Measurements from ENCODE around the gene SP100.

Gene SP100

GRCh38 chr2:230552181-230552580 lies 136.2 kb downstream of the SP100 start:
- no peak for DNase-seq (ENCODE audit: low spot score)

- peak; percentile 62 for DNase-seq (ENCODE audit: low spot score)
Observed at GRCh38 chr2:230557065-230557464, 141.1 kb downstream of the SP100 start.

- peak; percentile 5 for DNase-seq (ENCODE audit: low spot score)
Observed at GRCh38 chr2:230564805-230565779, 149.1 kb downstream of the SP100 start.

- no peak for DNase-seq (ENCODE audit: low spot score)
Observed at GRCh38 chr2:230569298-230569697, 153.3 kb downstream of the SP100 start.

- no peak for DNase-seq (ENCODE audit: low spot score)
Observed at GRCh38 chr2:230570987-230571386, 155.0 kb downstream of the SP100 start.

GRCh38 chr2:230575642-230576324 lies 159.8 kb downstream of the SP100 start:
- no peak for DNase-seq (ENCODE audit: low spot score)

GRCh38 chr2:230577114-230577513 lies 161.1 kb downstream of the SP100 start:
- DNase-seq (ENCODE audit: low spot score) = no peak

- DNase-seq (ENCODE audit: low spot score) = no peak
Observed at GRCh38 chr2:230578106-230578505, 162.1 kb downstream of the SP100 start.

GRCh38 chr2:230582851-230583283 lies 166.9 kb downstream of the SP100 start:
- no peak for DNase-seq (ENCODE audit: low spot score)

GRCh38 chr2:230583581-230583980 lies 167.6 kb downstream of the SP100 start:
- no peak for DNase-seq (ENCODE audit: low spot score)

GRCh38 chr2:230586328-230586982 lies 170.5 kb downstream of the SP100 start:
- DNase-seq (ENCODE audit: low spot score) = no peak

GRCh38 chr2:230589025-230589424 lies 173.0 kb downstream of the SP100 start:
- DNase-seq (ENCODE audit: low spot score) = no peak

- no peak for DNase-seq (ENCODE audit: low spot score)
Observed at GRCh38 chr2:230589497-230590015, 173.6 kb downstream of the SP100 start.

- DNase-seq (ENCODE audit: low spot score) = no peak
Observed at GRCh38 chr2:230590333-230590732, 174.3 kb downstream of the SP100 start.

- no peak for DNase-seq (ENCODE audit: low spot score)
Observed at GRCh38 chr2:230591850-230592249, 175.8 kb downstream of the SP100 start.

- DNase-seq (ENCODE audit: low spot score) = no peak
Observed at GRCh38 chr2:230592775-230593174, 176.8 kb downstream of the SP100 start.
